ENCODE measurements around the gene SEC11C.

GRCh38 chr18:59182673-59183072 lies 43.0 kb downstream of the SEC11C start:
- no peak for TF ChIP-seq ZNF121 (CRISPR knock-in tag; IDR thresholded peaks at IDR 0.05)
- TF ChIP-seq CTCF (IDR thresholded peaks at IDR 0.05): no peak
- no peak for TF ChIP-seq ZSCAN18 (CRISPR knock-in tag; IDR thresholded peaks at IDR 0.05)
- no peak for TF ChIP-seq ZNF532 (CRISPR knock-in tag; IDR thresholded peaks at IDR 0.05; ENCODE audit: borderline replicate concordance)
- no peak for TF ChIP-seq HMGA2 (CRISPR knock-in tag; IDR thresholded peaks at IDR 0.05)
- no peak for TF ChIP-seq TEAD4 (CRISPR knock-in tag; IDR thresholded peaks at IDR 0.05)
- TF ChIP-seq ELF4 (CRISPR knock-in tag; IDR thresholded peaks at IDR 0.05; ENCODE audit: low read depth): no peak
- TF ChIP-seq PRDM15 (CRISPR knock-in tag; IDR thresholded peaks at IDR 0.05): no peak
- no peak for TF ChIP-seq HMGXB4 (CRISPR knock-in tag; IDR thresholded peaks at IDR 0.05)
- TF ChIP-seq TEAD1 (CRISPR knock-in tag; IDR thresholded peaks at IDR 0.05): no peak
- no peak for TF ChIP-seq KAT7 (CRISPR knock-in tag; IDR thresholded peaks at IDR 0.05; ENCODE audit: borderline replicate concordance)
- no peak for TF ChIP-seq ETV6 (CRISPR knock-in tag; IDR thresholded peaks at IDR 0.05)
- TF ChIP-seq IRF2 (CRISPR knock-in tag; IDR thresholded peaks at IDR 0.05; ENCODE audit: borderline replicate concordance, low read depth): no peak
- no peak for TF ChIP-seq EMX1 (CRISPR knock-in tag; IDR thresholded peaks at IDR 0.05)

All from WTC11 (cell line).